Hepatocyte (in vitro differentiated cells): Measurements from ENCODE around the gene CTXND1. TPM values are rescaled to one million over a fixed set of nuclear protein-coding genes. Genes with fewer than 3 reads are reported as not detected.
A peak's percentile ranks its signal among the peaks of the same experiment; 100 is the strongest.

Experiments used
- DNase-seq: peaks from one replicate; pipeline ENCODE4 v3.0.0-alpha.2; 2016; ENCODE audit warnings: low spot score
- H2AFZ ChIP-seq: fragments of 200-600 bp; sonication (generic); 2 replicates; pipeline ENCODE4 v1.6.0; 2016; ENCODE audit warnings: antibody characterized with exemption, mild to moderate bottlenecking
- H3K27ac ChIP-seq: fragments of 200-600 bp; sonication (generic); 2 replicates; pipeline ENCODE4 v1.5.1; 2016; ENCODE audit warnings: mild to moderate bottlenecking
- H3K27me3 ChIP-seq: fragments of 200-600 bp; sonication (generic); 2 replicates; pipeline ENCODE4 v1.6.1; 2016
- H3K36me3 ChIP-seq: fragments of 200-600 bp; sonication (generic); replicated peaks from 2 replicates; pipeline ENCODE4 v1.5.1; 2016; ENCODE audit warnings: low read depth; ENCODE audit not compliant: insufficient read depth
- H3K4me1 ChIP-seq: fragments of 200-600 bp; sonication (generic); 2 replicates; pipeline ENCODE4 v1.5.1; 2016; ENCODE audit warnings: mild to moderate bottlenecking, moderate library complexity; ENCODE audit not compliant: insufficient read depth
- H3K4me2 ChIP-seq: fragments of 200-600 bp; sonication (generic); 2 replicates; pipeline ENCODE4 v1.6.0; 2016
- H3K4me3 ChIP-seq: fragments of 200-600 bp; sonication (generic); 2 replicates; pipeline ENCODE4 v1.5.1; 2016; ENCODE audit warnings: mild to moderate bottlenecking
- H3K79me2 ChIP-seq: fragments of 200-600 bp; sonication (generic); 2 replicates; pipeline ENCODE4 v1.6.0; 2017; ENCODE audit warnings: mild to moderate bottlenecking
- H3K9me2 ChIP-seq: fragments of 200-600 bp; sonication (generic); replicated peaks from 2 replicates; pipeline ENCODE4 v1.6.0; 2017; ENCODE audit warnings: mild to moderate bottlenecking; ENCODE audit not compliant: insufficient read depth
- H3K9me3 ChIP-seq: fragments of 200-600 bp; sonication (generic); 2 replicates; pipeline ENCODE4 v1.5.1; 2016; ENCODE audit warnings: low read depth, mild to moderate bottlenecking
- H4K20me1 ChIP-seq: fragments of 200-600 bp; sonication (generic); 2 replicates; pipeline ENCODE4 v1.6.0; 2016; ENCODE audit warnings: mild to moderate bottlenecking; ENCODE audit not compliant: insufficient read depth, poor library complexity, severe bottlenecking
- CTCF ChIP-seq: fragments of 200-600 bp; sonication (generic); IDR thresholded peaks from 2 replicates; pipeline ENCODE4 v1.5.1; 2016; ENCODE audit warnings: antibody characterized with exemption, mild to moderate bottlenecking; ENCODE audit not compliant: poor library complexity
- EZH2 ChIP-seq: fragments of 200-600 bp; sonication (generic); IDR thresholded peaks from 2 replicates; pipeline ENCODE4 v1.6.1; 2016; ENCODE audit warnings: antibody characterized with exemption, mild to moderate bottlenecking, borderline replicate concordance
- EZH2phosphoT487 ChIP-seq: fragments of 200-600 bp; sonication (generic); IDR thresholded peaks from one replicate; pipeline ENCODE4 v1.6.1; 2018; ENCODE audit warnings: antibody characterized with exemption, mild to moderate bottlenecking, low read depth, moderate library complexity; ENCODE audit not compliant: unreplicated experiment, severe bottlenecking
- WGBS: methylation state at CpG from one replicate; pipeline ENCODE4 v1.1.6; 2016; ENCODE audit warnings: low lambda C conversion rate; ENCODE audit errors: missing lambda C conversion rate; 5-methylcytosine and 5-hydroxymethylcytosine counted together
- polyA plus RNA-seq: library from polyadenylated mRNA; unstranded; fragments of >200 nt; fragmentation: Nextera tagmentation; extraction: Ambion mirVana; gene quantifications from 2 replicates; pipeline ENCODE4 v1.2.1, GENCODE V29; 2016
- total RNA-seq: library from RNA; depleted of rRNA; stranded (reverse); fragments of >200 nt; gene quantifications from 2 replicates; pipeline ENCODE4 v1.2.3, GENCODE V29; 2014

The CTXND1 gene
- total and polyA plus RNA-seq, 2 experiments from 2014 or later: 1.4 to 1.5 TPM

- Histone ChIP-seq H3K27ac (peak overlapping the region; percentile 80), H3K9me3 (no peaks in the 10 kb centered on the region), H3K4me1 (no peaks in the 10 kb centered on the region), H3K4me3 (no peak overlapping the region), H3K9me2 (no peaks in the 10 kb centered on the region), H3K36me3 (no peaks in the 10 kb centered on the region), H2AFZ (no peak overlapping the region), H3K79me2 (no peaks in the 10 kb centered on the region), H3K4me2 (no peak overlapping the region), H3K27me3 (peaks cover 7% of the 10 kb centered on the region), H4K20me1 (no peaks in the 10 kb centered on the region)
- peak; percentile 29 for DNase-seq
- TF ChIP-seq CTCF (no peak), EZH2phosphoT487 (no peak), EZH2 (no peak)
- 68% methylated on average over 1 of the region's 1 CpG for WGBS
Observed at GRCh38 chr15:80274996-80275395, 23.0 kb upstream of the CTXND1 start.

DNA sequence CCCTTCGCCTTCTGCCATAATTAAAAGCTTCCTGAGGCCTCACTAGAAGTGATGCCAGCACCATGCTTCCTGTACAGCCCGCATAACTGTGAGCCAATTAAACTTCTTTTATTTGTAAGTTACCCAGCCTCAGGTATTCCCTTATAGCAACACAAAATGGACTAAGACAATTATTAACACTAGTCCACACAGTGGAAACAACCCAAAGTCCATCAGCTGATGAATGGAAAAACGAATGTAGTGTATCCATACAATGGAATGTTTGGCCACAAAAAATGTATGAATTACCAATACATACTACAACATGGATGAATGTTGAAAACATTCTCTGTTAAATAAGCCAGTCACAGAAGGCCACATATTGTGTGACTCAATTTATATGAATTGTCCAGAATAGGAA lies 22.5 kb upstream of the CTXND1 start:
- TF ChIP-seq EZH2 (no peak), CTCF (no peak), EZH2phosphoT487 (no peak)
- H2AFZ ChIP-seq: no peak overlapping the region
- 74% methylated on average over 3 of the region's 3 CpGs for WGBS

GRCh38 chr15:80272987-80273386 lies 21.0 kb upstream of the CTXND1 start:
- no peak overlapping the region for H3K4me3 ChIP-seq
- no peaks in the 10 kb centered on the region for H3K36me3 ChIP-seq
- no peaks in the 10 kb centered on the region for H4K20me1 ChIP-seq
- TF ChIP-seq CTCF: no peak
- no peak for TF ChIP-seq EZH2
- no peak for TF ChIP-seq EZH2phosphoT487
- DNase-seq: no peak
- no peaks in the 10 kb centered on the region for H3K79me2 ChIP-seq
- H2AFZ ChIP-seq: no peak overlapping the region
- H3K4me2 ChIP-seq: no peak overlapping the region
- H3K27ac ChIP-seq: no peak overlapping the region
- 94% methylated on average over 2 of the region's 2 CpGs for WGBS
- no peaks in the 10 kb centered on the region for H3K9me3 ChIP-seq
- no peaks in the 10 kb centered on the region for H3K9me2 ChIP-seq
- no peaks in the 10 kb centered on the region for H3K4me1 ChIP-seq
- H3K27me3 ChIP-seq: peaks cover 14% of the 10 kb centered on the region

More for the DNA sequence above, 22.5 kb upstream of the CTXND1 start:
- Histone ChIP-seq H4K20me1 (no peaks in the 10 kb centered on the region), H3K27me3 (peaks cover 11% of the 10 kb centered on the region), H3K4me1 (no peaks in the 10 kb centered on the region), H3K4me3 (no peak overlapping the region), H3K9me2 (no peaks in the 10 kb centered on the region), H3K36me3 (no peaks in the 10 kb centered on the region), H3K9me3 (no peaks in the 10 kb centered on the region), H3K79me2 (no peaks in the 10 kb centered on the region), H3K27ac (peak overlapping the region; percentile 80), H3K4me2 (no peak overlapping the region)
- no peak for DNase-seq

DNA sequence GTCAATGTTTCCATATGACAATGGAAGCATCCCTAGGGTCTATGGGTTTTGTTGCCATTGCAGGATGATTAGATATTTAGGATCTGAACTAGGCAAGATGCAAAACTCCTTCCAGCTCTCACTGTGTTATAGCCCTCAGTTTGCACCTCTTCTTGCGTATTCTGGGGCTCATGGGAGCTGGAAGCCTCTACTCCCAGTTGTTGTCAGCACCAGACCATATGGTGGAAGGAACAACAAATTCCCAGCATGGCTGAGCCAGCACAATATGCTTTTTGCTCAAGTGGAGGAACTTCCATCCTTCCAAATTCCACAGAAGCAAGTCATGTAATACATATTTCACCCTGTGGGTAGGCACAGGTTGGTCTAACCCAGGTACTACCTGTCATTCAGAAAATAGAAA lies 18.5 kb upstream of the CTXND1 start:
- H3K36me3 ChIP-seq: no peaks in the 10 kb centered on the region
- TF ChIP-seq EZH2phosphoT487 (no peak), EZH2 (no peak), CTCF (no peak)
- 54% methylated on average over 1 of the region's 1 CpG for WGBS

More for the DNA sequence above, 18.5 kb upstream of the CTXND1 start:
- H3K27ac ChIP-seq: no peak overlapping the region
- no peaks in the 10 kb centered on the region for H4K20me1 ChIP-seq
- H2AFZ ChIP-seq: no peak overlapping the region
- no peaks in the 10 kb centered on the region for H3K4me1 ChIP-seq
- H3K9me3 ChIP-seq: no peaks in the 10 kb centered on the region
- H3K79me2 ChIP-seq: no peaks in the 10 kb centered on the region
- H3K4me2 ChIP-seq: no peak overlapping the region
- H3K27me3 ChIP-seq: peaks cover 28% of the 10 kb centered on the region
- no peaks in the 10 kb centered on the region for H3K9me2 ChIP-seq
- no peak for DNase-seq
- H3K4me3 ChIP-seq: no peak overlapping the region
